HCT116 (cell line): ENCODE results near the gene NOS3. TPM values are rescaled to one million over a fixed set of nuclear protein-coding genes. Genes with fewer than 3 reads are reported as not detected.

ENCODE experiments used
- ATAC-seq: fragments of 200-7000 bp; cut with Tn5 transposase; 2 replicates; pipeline ENCODE4 v1.9.1; 2020; ENCODE audit warnings: mild to moderate bottlenecking, moderate library complexity
- BruUV-seq: library from RNA; stranded (reverse); fragments of 400-500 nt; replicated peaks from 2 replicates; lab custom pipeline; 2021; lab: Mats Ljungman, UMichigan
- CTCF ChIA-PET: fragments of 300-600 bp; sonication (Branson Sonifier 250); formaldehyde crosslinking; loops from one replicate; lab custom pipeline; 2021; ENCODE audit warnings: antibody characterized with exemption; lab: Charles Lee
- POLR2A ChIA-PET: fragments of 300-600, 350-600 bp; sonication (Branson Sonifier 250); formaldehyde crosslinking; loops from one replicate; lab custom pipeline; 2021; ENCODE audit warnings: antibody characterized with exemption; lab: Charles Lee
- RAD21 ChIA-PET, 2 experiments: fragments of 300-600 bp; sonication (Branson Sonifier 250); formaldehyde crosslinking; loops; one replicate each; lab custom pipeline; 2023; ENCODE audit warnings: low total read pairs in 2 of 2; ENCODE audit not compliant: uncharacterized antibody in 2 of 2, unreplicated experiment in 2 of 2, low non-redundant PET in 1 of 2; lab: Charles Lee
- DNase-seq: peaks from one replicate; pipeline ENCODE4 v3.0.0-alpha.2; 2010; ENCODE audit warnings: low read depth, low spot score
- H2AFZ ChIP-seq: fragments of 200-600 bp; shearing (Covaris generic), sonication (generic); 2 replicates; pipeline ENCODE4 v1.6.1; 2017; ENCODE audit warnings: low read depth, mixed run types, mixed read lengths, antibody characterized with exemption, low read length; ENCODE audit not compliant: poor library complexity, severe bottlenecking
- H3K27ac ChIP-seq: 2 replicates; pipeline ENCODE4 v1.5.1; 2012; ENCODE audit warnings: low read depth, low read length
- H3K27me3 ChIP-seq: fragments of 200-600 bp; sonication (generic); 2 replicates; pipeline ENCODE4 v1.6.1; 2016; ENCODE audit warnings: mixed run types, low read length, mixed read lengths; ENCODE audit not compliant: insufficient read depth
- H3K36me3 ChIP-seq, 2 experiments: fragments of 200-500 bp in 1 of 2; fragments of 200-600 bp in 1 of 2; sonication (Bioruptor generic) in 1 of 2; sonication (generic) in 1 of 2; 2 replicates each; pipeline versions ENCODE4 v1.5.1 to v1.6.1; 2014 to 2016; ENCODE audit warnings: low read length in 2 of 2, inconsistent platforms in 1 of 2, mixed read lengths in 1 of 2, mixed run types in 1 of 2; ENCODE audit not compliant: insufficient read depth in 2 of 2, control insufficient read depth in 1 of 2
- H3K4me1 ChIP-seq, 2 experiments: fragments of 200-600 bp in 1 of 2; sonication (generic) in 1 of 2; 2 replicates each; pipeline versions ENCODE4 v1.5.1 to v1.6.1; 2012 to 2017; ENCODE audit warnings: low read length in 2 of 2, inconsistent platforms in 1 of 2, mild to moderate bottlenecking in 1 of 2, mixed read lengths in 1 of 2, mixed run types in 1 of 2, moderate library complexity in 1 of 2; ENCODE audit not compliant: insufficient read depth in 2 of 2, control insufficient read depth in 1 of 2
- H3K4me2 ChIP-seq: fragments of 200-600 bp; sonication (generic); 2 replicates; pipeline ENCODE4 v1.6.1; 2017; ENCODE audit warnings: mixed run types, low read length, mixed read lengths
- H3K4me3 ChIP-seq, 2 experiments: fragments of 200-600 bp in 1 of 2; sonication (generic) in 1 of 2; replicated peaks in 1 of 2; 2 replicates each; pipeline ENCODE4 v1.5.1; 2011 to 2016; ENCODE audit warnings: low read length in 2 of 2, control low read depth in 1 of 2, low read depth in 1 of 2, mild to moderate bottlenecking in 1 of 2, mixed read lengths in 1 of 2, mixed run types in 1 of 2
- H3K79me2 ChIP-seq: fragments of 200-600 bp; sonication (generic); 2 replicates; pipeline ENCODE4 v1.6.1; 2017; ENCODE audit warnings: mild to moderate bottlenecking, mixed run types, low read length, moderate library complexity, mixed read lengths; ENCODE audit not compliant: insufficient read depth
- H3K9ac ChIP-seq: fragments of 200-600 bp; sonication (generic); 2 replicates; pipeline ENCODE4 v1.6.1; 2016; ENCODE audit warnings: low read length, mixed read lengths
- H3K9me2 ChIP-seq: fragments of 200-600 bp; sonication (generic), shearing (Covaris generic); 2 replicates; pipeline ENCODE4 v1.6.1; 2017; ENCODE audit warnings: mixed run types, mild to moderate bottlenecking, moderate library complexity; ENCODE audit not compliant: insufficient read depth
- H3K9me3 ChIP-seq, 2 experiments: fragments of 200-500 bp in 1 of 2; fragments of 200-600 bp in 1 of 2; sonication (Bioruptor generic) in 1 of 2; sonication (generic) in 1 of 2; 2 replicates each; pipeline ENCODE4 v1.6.1; 2014 to 2017; ENCODE audit warnings: low read length in 2 of 2, mixed read lengths in 2 of 2, inconsistent platforms in 1 of 2, low read depth in 1 of 2, mild to moderate bottlenecking in 1 of 2, mixed run types in 1 of 2, moderate library complexity in 1 of 2; ENCODE audit not compliant: control insufficient read depth in 1 of 2, insufficient read depth in 1 of 2
- H4K20me1 ChIP-seq: fragments of 200-600 bp; sonication (generic), shearing (Covaris generic); 2 replicates; pipeline ENCODE4 v1.6.1; 2017; ENCODE audit warnings: mixed run types, mild to moderate bottlenecking, moderate library complexity; ENCODE audit not compliant: insufficient read depth
- ELF1 ChIP-seq: IDR thresholded peaks from 2 replicates; pipeline ENCODE4 v1.6.1; 2012; ENCODE audit warnings: low read depth, borderline replicate concordance
- RAD21 ChIP-seq: IDR thresholded peaks from 2 replicates; pipeline ENCODE4 v1.6.1; 2012; ENCODE audit warnings: low read depth, mild to moderate bottlenecking
- intact Hi-C: fragments of 100-400 bp; cut with micrococcal nuclease; formaldehyde crosslinking; loops from 2 replicates; pipeline ENCODE4 v1.10.0; 2022
- total RNA-seq: library from RNA; stranded (reverse); gene quantifications from one replicate; pipeline ENCODE4 v1.2.1, GENCODE V29; 2021; ENCODE audit not compliant: unreplicated experiment
- TF ChIP-seq, protein P1 (sequence below), 3 experiments: fragments of 200-600 bp in 1 of 3; sonication (generic) in 1 of 3; IDR thresholded peaks in 2 of 3; conservative IDR thresholded peaks in 1 of 3; 2 replicates each; pipeline ENCODE4 v1.5.1; 2012 to 2017; ENCODE audit warnings: low read depth in 2 of 3, low read length in 2 of 3, antibody characterized with exemption in 1 of 3, borderline replicate concordance in 1 of 3, control low read depth in 1 of 3, mild to moderate bottlenecking in 1 of 3, mixed read lengths in 1 of 3, mixed run types in 1 of 3, moderate library complexity in 1 of 3; ENCODE audit not compliant: insufficient read depth in 1 of 3

Gene NOS3
- total RNA-seq, 1 experiment from 2014 or later = 35.8 TPM

DNA sequence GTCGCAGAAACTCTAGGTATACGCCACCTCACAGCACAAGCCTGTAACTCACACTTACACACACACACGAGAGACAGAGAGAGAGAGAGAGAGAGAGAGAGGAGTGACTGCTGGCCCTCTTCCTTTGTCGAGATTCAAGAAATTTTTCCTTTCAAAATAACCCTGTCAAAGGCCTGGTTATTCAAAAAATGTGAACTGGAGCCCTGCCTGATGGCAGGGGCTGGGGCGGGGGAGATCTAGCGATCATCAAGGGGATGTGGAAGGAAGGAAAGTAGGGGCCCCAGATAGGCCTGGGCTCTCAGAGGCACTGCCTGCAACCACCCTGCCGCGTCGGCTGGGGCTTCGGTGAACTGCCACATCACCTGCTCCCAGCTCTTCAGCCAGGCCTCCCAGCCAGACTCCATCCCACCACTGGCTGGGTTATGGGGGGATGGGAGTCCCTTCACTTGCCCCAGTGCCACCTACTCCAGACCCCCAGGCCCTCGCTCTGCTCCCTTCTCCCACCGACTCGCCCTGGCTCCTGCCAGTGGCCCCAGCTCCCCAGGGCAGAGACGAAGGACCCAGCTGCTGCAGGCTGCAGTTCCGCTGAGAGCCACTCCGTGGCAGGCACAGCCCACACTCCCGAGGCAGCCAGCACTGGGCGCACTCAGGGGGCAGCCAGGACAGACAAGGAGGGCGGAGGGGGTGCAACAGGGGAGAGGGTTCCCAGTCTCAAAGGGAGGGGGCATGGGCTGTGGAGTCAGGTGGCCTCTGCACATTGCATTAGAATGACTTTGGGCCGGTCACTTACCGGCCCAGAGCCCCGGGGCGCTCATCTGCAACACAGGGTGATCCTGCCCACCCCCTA is 28.0 kb upstream of the NOS3 start:
- ChIA-PET RAD21 (interaction anchor here (0.6 to 1.0 kb wide), 9 partner anchors 18 to 1814 kb away, joined by 3 to 4 read pairs (median 3); partner anchors contain the start of gene ATG9B (in 1 of the 2)), POLR2A (interaction anchor here (1.3 kb wide), 1 partner anchor 47 kb away, joined by 3 read pairs; no protein-coding TSS in a partner anchor), CTCF (interaction anchor here (1.0 to 3.3 kb wide), 7 partner anchors 17 to 161 kb away, joined by 3 to 25 read pairs (median 4); no protein-coding TSS in a partner anchor)
- DNase-seq (no peak), ATAC-seq (peak; percentile 84)
- Histone ChIP-seq H3K79me2 (no peaks in the 10 kb centered on the region), H3K27ac (no peak overlapping the region), H2AFZ (no peak overlapping the region), H3K36me3 (no peaks in the 10 kb centered on the region), H3K9ac (no peak overlapping the region), H3K27me3 (no peaks in the 10 kb centered on the region), H3K4me2 (no peak overlapping the region), H3K4me1 (peaks cover 20 to 27% of the 10 kb centered on the region in 2 experiments), H3K9me2 (no peaks in the 10 kb centered on the region), H3K4me3 (no peak overlapping the region), H4K20me1 (no peaks in the 10 kb centered on the region), H3K9me3 (no peaks in the 10 kb centered on the region)
- intact Hi-C loops = loop anchor here (1.0 kb wide), 3 partner anchors 56 to 210 kb away; no protein-coding TSS in a partner anchor
- TF ChIP-seq ELF1 (no peak), RAD21 (peak; percentile 91)
- TF ChIP-seq, protein P1, sequence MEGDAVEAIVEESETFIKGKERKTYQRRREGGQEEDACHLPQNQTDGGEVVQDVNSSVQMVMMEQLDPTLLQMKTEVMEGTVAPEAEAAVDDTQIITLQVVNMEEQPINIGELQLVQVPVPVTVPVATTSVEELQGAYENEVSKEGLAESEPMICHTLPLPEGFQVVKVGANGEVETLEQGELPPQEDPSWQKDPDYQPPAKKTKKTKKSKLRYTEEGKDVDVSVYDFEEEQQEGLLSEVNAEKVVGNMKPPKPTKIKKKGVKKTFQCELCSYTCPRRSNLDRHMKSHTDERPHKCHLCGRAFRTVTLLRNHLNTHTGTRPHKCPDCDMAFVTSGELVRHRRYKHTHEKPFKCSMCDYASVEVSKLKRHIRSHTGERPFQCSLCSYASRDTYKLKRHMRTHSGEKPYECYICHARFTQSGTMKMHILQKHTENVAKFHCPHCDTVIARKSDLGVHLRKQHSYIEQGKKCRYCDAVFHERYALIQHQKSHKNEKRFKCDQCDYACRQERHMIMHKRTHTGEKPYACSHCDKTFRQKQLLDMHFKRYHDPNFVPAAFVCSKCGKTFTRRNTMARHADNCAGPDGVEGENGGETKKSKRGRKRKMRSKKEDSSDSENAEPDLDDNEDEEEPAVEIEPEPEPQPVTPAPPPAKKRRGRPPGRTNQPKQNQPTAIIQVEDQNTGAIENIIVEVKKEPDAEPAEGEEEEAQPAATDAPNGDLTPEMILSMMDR (IDR thresholded peaks at IDR 0.05 in 2 of 3, conservative IDR thresholded peaks at IDR 0.05 in 1 of 3; ENCODE audit: borderline replicate concordance in 1 of 3, insufficient read depth in 1 of 3, low read depth in 2 of 3, low read length in 2 of 3) = peak; percentile 87 to 94 (median 90)
- no TSS peak for BruUV-seq
